Neural progenitor cell (in vitro differentiated cells): Measurements from ENCODE around the gene ANKRD12.

Experiments used
- EZH2 ChIP-seq: fragments of 200-600 bp; sonication (generic); IDR thresholded peaks from 2 replicates; pipeline ENCODE4 v1.6.1; 2017; ENCODE audit warnings: antibody characterized with exemption, mild to moderate bottlenecking, moderate library complexity
- EZH2phosphoT487 ChIP-seq: fragments of 200-600 bp; sonication (generic); IDR thresholded peaks from 2 replicates; pipeline ENCODE4 v1.6.1; 2017; ENCODE audit warnings: antibody characterized with exemption
- TF ChIP-seq, protein P1 (sequence below): fragments of 200-600 bp; sonication (generic); IDR thresholded peaks from 2 replicates; pipeline ENCODE4 v1.5.1; 2017; ENCODE audit warnings: antibody characterized with exemption, mild to moderate bottlenecking

GRCh38 chr18:9090578-9090977 lies 46.0 kb upstream of the ANKRD12 start:
- TF ChIP-seq, protein P1, sequence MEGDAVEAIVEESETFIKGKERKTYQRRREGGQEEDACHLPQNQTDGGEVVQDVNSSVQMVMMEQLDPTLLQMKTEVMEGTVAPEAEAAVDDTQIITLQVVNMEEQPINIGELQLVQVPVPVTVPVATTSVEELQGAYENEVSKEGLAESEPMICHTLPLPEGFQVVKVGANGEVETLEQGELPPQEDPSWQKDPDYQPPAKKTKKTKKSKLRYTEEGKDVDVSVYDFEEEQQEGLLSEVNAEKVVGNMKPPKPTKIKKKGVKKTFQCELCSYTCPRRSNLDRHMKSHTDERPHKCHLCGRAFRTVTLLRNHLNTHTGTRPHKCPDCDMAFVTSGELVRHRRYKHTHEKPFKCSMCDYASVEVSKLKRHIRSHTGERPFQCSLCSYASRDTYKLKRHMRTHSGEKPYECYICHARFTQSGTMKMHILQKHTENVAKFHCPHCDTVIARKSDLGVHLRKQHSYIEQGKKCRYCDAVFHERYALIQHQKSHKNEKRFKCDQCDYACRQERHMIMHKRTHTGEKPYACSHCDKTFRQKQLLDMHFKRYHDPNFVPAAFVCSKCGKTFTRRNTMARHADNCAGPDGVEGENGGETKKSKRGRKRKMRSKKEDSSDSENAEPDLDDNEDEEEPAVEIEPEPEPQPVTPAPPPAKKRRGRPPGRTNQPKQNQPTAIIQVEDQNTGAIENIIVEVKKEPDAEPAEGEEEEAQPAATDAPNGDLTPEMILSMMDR, result no peak
- TF ChIP-seq EZH2phosphoT487 (no peak), EZH2 (no peak)
